ENCODE results near the gene ARG1.

DNA sequence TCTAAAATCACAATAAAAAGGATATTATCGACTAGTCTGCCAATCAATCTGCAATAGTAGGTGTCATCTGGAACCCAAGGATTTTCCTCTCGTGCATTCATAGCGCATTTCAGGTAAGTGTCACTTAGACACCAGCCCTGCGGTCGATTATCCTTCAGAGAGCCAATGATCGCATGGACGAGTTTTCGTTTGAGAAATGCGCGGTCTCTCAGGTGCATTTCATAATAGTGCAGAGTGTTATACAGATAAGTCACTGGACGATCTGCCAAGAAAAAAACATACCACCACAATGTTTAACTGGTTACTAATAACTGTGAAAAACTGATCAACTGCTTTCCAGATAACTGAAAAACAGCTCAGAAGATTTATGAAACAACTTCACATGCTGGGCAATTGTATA lies 21.0 kb downstream of the ARG1 start:
- TF ChIP-seq FOXK2 (IDR thresholded peaks at IDR 0.05) (no peak), SIN3A (IDR thresholded peaks at IDR 0.05; ENCODE audit: low read depth, low read length) (no peak), HCFC1 (IDR thresholded peaks at IDR 0.05; ENCODE audit: low read length) (no peak)
- TF ChIP-seq, protein P1, sequence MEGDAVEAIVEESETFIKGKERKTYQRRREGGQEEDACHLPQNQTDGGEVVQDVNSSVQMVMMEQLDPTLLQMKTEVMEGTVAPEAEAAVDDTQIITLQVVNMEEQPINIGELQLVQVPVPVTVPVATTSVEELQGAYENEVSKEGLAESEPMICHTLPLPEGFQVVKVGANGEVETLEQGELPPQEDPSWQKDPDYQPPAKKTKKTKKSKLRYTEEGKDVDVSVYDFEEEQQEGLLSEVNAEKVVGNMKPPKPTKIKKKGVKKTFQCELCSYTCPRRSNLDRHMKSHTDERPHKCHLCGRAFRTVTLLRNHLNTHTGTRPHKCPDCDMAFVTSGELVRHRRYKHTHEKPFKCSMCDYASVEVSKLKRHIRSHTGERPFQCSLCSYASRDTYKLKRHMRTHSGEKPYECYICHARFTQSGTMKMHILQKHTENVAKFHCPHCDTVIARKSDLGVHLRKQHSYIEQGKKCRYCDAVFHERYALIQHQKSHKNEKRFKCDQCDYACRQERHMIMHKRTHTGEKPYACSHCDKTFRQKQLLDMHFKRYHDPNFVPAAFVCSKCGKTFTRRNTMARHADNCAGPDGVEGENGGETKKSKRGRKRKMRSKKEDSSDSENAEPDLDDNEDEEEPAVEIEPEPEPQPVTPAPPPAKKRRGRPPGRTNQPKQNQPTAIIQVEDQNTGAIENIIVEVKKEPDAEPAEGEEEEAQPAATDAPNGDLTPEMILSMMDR (IDR thresholded peaks at IDR 0.05 in 2 of 3, conservative IDR thresholded peaks at IDR 0.05 in 1 of 3; ENCODE audit: control insufficient read depth in 2 of 3, extremely low read depth in 1 of 3, insufficient read depth in 1 of 3, low read depth in 3 of 3, low read length in 3 of 3) = no peak

Data from GM12878 (cell line).